RPMI7951 (cell line): ENCODE data around the gene KRTAP9-6. TPM values are rescaled to one million over a fixed set of nuclear protein-coding genes. Genes with fewer than 3 reads are reported as not detected.

Source experiments
- total RNA-seq: library from RNA; depleted of rRNA; stranded (reverse); fragments of >200 nt; shearing (Covaris generic); gene quantifications from 2 replicates; pipeline ENCODE4 v1.2.3, GENCODE V29; 2014; rRNA removed

Gene KRTAP9-6
- total RNA-seq, 1 experiment from 2014 or later = not detected

Other genes with a start within 250 kb of the KRTAP9-6 start
- gene KRTAP1-5, start 238.2 kb upstream of the KRTAP9-6 start, total RNA-seq = not detected in 2 replicates
- not detected in 2 replicates for gene KRTAP1-4, start 235.2 kb upstream of the KRTAP9-6 start, total RNA-seq
- gene KRTAP1-3, start 230.5 kb upstream of the KRTAP9-6 start, total RNA-seq = not detected in 2 replicates
- not detected in 2 replicates for gene KRTAP1-1, start 223.9 kb upstream of the KRTAP9-6 start, total RNA-seq
- 0.48 TPM in 1 of 2 replicates, not detected in the other for gene KRTAP2-1, start 218.1 kb upstream of the KRTAP9-6 start, total RNA-seq
- gene KRTAP2-2, start 210.1 kb upstream of the KRTAP9-6 start, total RNA-seq = not detected in 2 replicates
- gene KRTAP2-3, start 205.3 kb upstream of the KRTAP9-6 start, total RNA-seq = not detected in 2 replicates
- not detected in 2 replicates for gene KRTAP2-4, start 199.5 kb upstream of the KRTAP9-6 start, total RNA-seq
- gene KRTAP4-7, start 181.2 kb upstream of the KRTAP9-6 start, total RNA-seq = not detected in 2 replicates
- gene KRTAP4-8, start 167.2 kb upstream of the KRTAP9-6 start, total RNA-seq = not detected in 2 replicates
- not detected in 2 replicates for gene KRTAP4-16, start 163.2 kb upstream of the KRTAP9-6 start, total RNA-seq
- not detected in 2 replicates for gene KRTAP4-9, start 160.0 kb upstream of the KRTAP9-6 start, total RNA-seq
- not detected in 2 replicates for gene KRTAP4-11, start 147.0 kb upstream of the KRTAP9-6 start, total RNA-seq
- gene KRTAP4-12, start 141.2 kb upstream of the KRTAP9-6 start, total RNA-seq = not detected in 2 replicates
- gene KRTAP4-6, start 124.8 kb upstream of the KRTAP9-6 start, total RNA-seq = not detected in 2 replicates
- gene KRTAP4-5, start 115.6 kb upstream of the KRTAP9-6 start, total RNA-seq = not detected in 2 replicates
- gene KRTAP4-4, start 104.6 kb upstream of the KRTAP9-6 start, total RNA-seq = not detected in 2 replicates
- gene KRTAP4-3, start 97.2 kb upstream of the KRTAP9-6 start, total RNA-seq = not detected in 2 replicates
- gene KRTAP4-2, start 87.2 kb upstream of the KRTAP9-6 start, total RNA-seq = not detected in 2 replicates
- gene KRTAP4-1, start 80.5 kb upstream of the KRTAP9-6 start, total RNA-seq = not detected in 2 replicates
- gene KRTAP9-1, start 75.5 kb upstream of the KRTAP9-6 start, total RNA-seq = not detected in 2 replicates
- gene KRTAP9-2, start 38.7 kb upstream of the KRTAP9-6 start, total RNA-seq = not detected in 2 replicates
- not detected in 2 replicates for gene KRTAP9-3, start 32.9 kb upstream of the KRTAP9-6 start, total RNA-seq
- gene KRTAP9-8, start 27.4 kb upstream of the KRTAP9-6 start, total RNA-seq = not detected in 2 replicates
- not detected in 2 replicates for gene KRTAP9-4, start 15.7 kb upstream of the KRTAP9-6 start, total RNA-seq
- gene KRTAP9-9, start 10.0 kb upstream of the KRTAP9-6 start, total RNA-seq = not detected in 2 replicates
- gene KRTAP9-7, start 10.3 kb downstream of the KRTAP9-6 start, total RNA-seq = not detected in 2 replicates
- gene KRTAP29-1, start 37.5 kb downstream of the KRTAP9-6 start, total RNA-seq = not detected in 2 replicates
- gene KRTAP16-1, start 43.9 kb downstream of the KRTAP9-6 start, total RNA-seq = not detected in 2 replicates
- gene KRTAP17-1, start 50.3 kb downstream of the KRTAP9-6 start, total RNA-seq = not detected in 2 replicates
- gene KRT33A, start 85.5 kb downstream of the KRTAP9-6 start, total RNA-seq = not detected in 2 replicates
- gene KRT33B, start 104.4 kb downstream of the KRTAP9-6 start, total RNA-seq = 0.24 TPM in 1 of 2 replicates, not detected in the other
- gene KRT34, start 116.9 kb downstream of the KRTAP9-6 start, total RNA-seq = not detected in 2 replicates
- not detected in 2 replicates for gene KRT31, start 132.2 kb downstream of the KRTAP9-6 start, total RNA-seq
- gene KRT37, start 159.2 kb downstream of the KRTAP9-6 start, total RNA-seq = not detected in 2 replicates
- gene KRT38, start 175.6 kb downstream of the KRTAP9-6 start, total RNA-seq = not detected in 2 replicates
- not detected in 2 replicates for gene KRT32, start 202.0 kb downstream of the KRTAP9-6 start, total RNA-seq
- gene KRT35, start 215.8 kb downstream of the KRTAP9-6 start, total RNA-seq = not detected in 2 replicates
- not detected in 2 replicates for gene KRT36, start 224.5 kb downstream of the KRTAP9-6 start, total RNA-seq
- gene KRT13, start 240.2 kb downstream of the KRTAP9-6 start, total RNA-seq = 0.24 TPM in 1 of 2 replicates, not detected in the other